IMR-90 (cell line): ENCODE results near the gene CCDC137. TPM values are rescaled to one million over a fixed set of nuclear protein-coding genes. Genes with fewer than 3 reads are reported as not detected.

Experiments
- CHD1 ChIP-seq: IDR thresholded peaks from 2 replicates; pipeline ENCODE4 v1.6.1; 2012; ENCODE audit warnings: low read depth, low read length, improper control_type of control experiment
- CTCF ChIP-seq: conservative IDR thresholded peaks from 2 replicates; pipeline ENCODE4 v1.5.1; 2012; ENCODE audit warnings: mild to moderate bottlenecking, low read depth, low read length, improper control_type of control experiment
- MAZ ChIP-seq: IDR thresholded peaks from 2 replicates; pipeline ENCODE4 v1.6.1; 2012; ENCODE audit warnings: low read depth, mild to moderate bottlenecking, low read length, improper control_type of control experiment, moderate library complexity, borderline replicate concordance
- RCOR1 ChIP-seq: IDR thresholded peaks from 2 replicates; pipeline ENCODE4 v1.6.1; 2012; ENCODE audit warnings: mild to moderate bottlenecking, low read length, improper control_type of control experiment; ENCODE audit not compliant: insufficient replicate concordance
- polyA plus RNA-seq, 3 experiments: library from polyadenylated mRNA; depleted of rRNA; stranded (reverse); fragments of >200 nt; gene quantifications; 2 replicates each; pipeline ENCODE4 v1.2.3, GENCODE V29; 2012; ENCODE audit warnings: low replicate concordance in 1 of 3
- total RNA-seq: library from RNA; depleted of rRNA; stranded (reverse); fragments of >200 nt; gene quantifications from 2 replicates; pipeline ENCODE4 v1.2.3, GENCODE V29; 2012

Gene CCDC137
- total and polyA plus RNA-seq, 2 of the 4 experiments (the other 2 are of a cell fraction): 7.5 to 18.4 TPM

- no peak for TF ChIP-seq MAZ
- no peak for TF ChIP-seq CTCF
- TF ChIP-seq RCOR1: no peak
- TF ChIP-seq CHD1: no peak
These were observed 53.9 kb downstream of the CCDC137 start (continued) for GRCh38 chr17:81720267-81721071.
